ENCODE results near the gene MPHOSPH9. TPM values are rescaled to one million over a fixed set of nuclear protein-coding genes. Genes with fewer than 3 reads are reported as not detected.

Gene MPHOSPH9
- total and polyA plus RNA-seq, 2 of the 13 experiments (the other 11 are each of a cell fraction or from before 2014, with no cell fraction given): 20.3 to 63.4 TPM

- TF ChIP-seq PATZ1 (CRISPR knock-in tag; IDR thresholded peaks at IDR 0.05) (no peak; the same call in 1 of the 2 replicates), ZNF121 (CRISPR knock-in tag; IDR thresholded peaks at IDR 0.05) (no peak), PPARG (CRISPR knock-in tag; conservative IDR thresholded peaks at IDR 0.05) (no peak), TFDP1 (CRISPR knock-in tag; IDR thresholded peaks at IDR 0.05; ENCODE audit: borderline replicate concordance) (peak; percentile 20; the same call in 1 of the 2 replicates), ZFAT (CRISPR knock-in tag; conservative IDR thresholded peaks at IDR 0.05) (no peak), KDM2A (CRISPR knock-in tag; IDR thresholded peaks at IDR 0.05; ENCODE audit: borderline replicate concordance, low read depth) (no peak), ZNF460 (CRISPR knock-in tag; IDR thresholded peaks at IDR 0.05; ENCODE audit: borderline replicate concordance) (no peak), ZNF619 (CRISPR knock-in tag; IDR thresholded peaks at IDR 0.05) (no peak), TRAFD1 (CRISPR knock-in tag; IDR thresholded peaks at IDR 0.05; ENCODE audit: borderline replicate concordance) (no peak), ATF2 (CRISPR knock-in tag; IDR thresholded peaks at IDR 0.05) (no peak), JDP2 (CRISPR knock-in tag; IDR thresholded peaks at IDR 0.05; ENCODE audit: borderline replicate concordance) (no peak), BRCA1 (CRISPR knock-in tag; IDR thresholded peaks at IDR 0.05) (no peak), HMG20A (CRISPR knock-in tag; IDR thresholded peaks at IDR 0.05; ENCODE audit: borderline replicate concordance) (no peak), RBFOX2 (IDR thresholded peaks at IDR 0.05; ENCODE audit: low read depth, low read length) (peak; percentile 54; the same call in 1 of the 2 replicates), ZSCAN25 (CRISPR knock-in tag; IDR thresholded peaks at IDR 0.05) (no peak), ZNF232 (CRISPR knock-in tag; IDR thresholded peaks at IDR 0.05; ENCODE audit: borderline replicate concordance) (no peak), ZNF652 (CRISPR knock-in tag; IDR thresholded peaks at IDR 0.05; ENCODE audit: borderline replicate concordance, low read depth) (no peak), RXRB (CRISPR knock-in tag; IDR thresholded peaks at IDR 0.05; ENCODE audit: borderline replicate concordance) (no peak), ZFY (CRISPR knock-in tag; IDR thresholded peaks at IDR 0.05) (peak; percentile 16; the same call in 1 of the 2 replicates), ZNF432 (CRISPR knock-in tag; IDR thresholded peaks at IDR 0.05; ENCODE audit: borderline replicate concordance) (no peak), ZBTB38 (CRISPR knock-in tag; IDR thresholded peaks at IDR 0.05) (no peak)
- TF ChIP-seq, protein P1, sequence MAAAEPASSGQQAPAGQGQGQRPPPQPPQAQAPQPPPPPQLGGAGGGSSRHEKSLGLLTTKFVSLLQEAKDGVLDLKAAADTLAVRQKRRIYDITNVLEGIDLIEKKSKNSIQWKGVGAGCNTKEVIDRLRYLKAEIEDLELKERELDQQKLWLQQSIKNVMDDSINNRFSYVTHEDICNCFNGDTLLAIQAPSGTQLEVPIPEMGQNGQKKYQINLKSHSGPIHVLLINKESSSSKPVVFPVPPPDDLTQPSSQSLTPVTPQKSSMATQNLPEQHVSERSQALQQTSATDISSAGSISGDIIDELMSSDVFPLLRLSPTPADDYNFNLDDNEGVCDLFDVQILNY (CRISPR knock-in tag; conservative IDR thresholded peaks at IDR 0.05): no peak
These were observed 82.0 kb downstream of the MPHOSPH9 start, which contains the start of gene PITPNM2 (continued) for GRCh38 chr12:123150744-123151456.
